Measurements from ENCODE around the gene BARD1.
"Not testable (repeated sequence)": the region's sequence is repeated elsewhere in the genome, so short reads cannot be mapped to it uniquely, and the experiment has no call there.

BARD1 gene

DNA sequence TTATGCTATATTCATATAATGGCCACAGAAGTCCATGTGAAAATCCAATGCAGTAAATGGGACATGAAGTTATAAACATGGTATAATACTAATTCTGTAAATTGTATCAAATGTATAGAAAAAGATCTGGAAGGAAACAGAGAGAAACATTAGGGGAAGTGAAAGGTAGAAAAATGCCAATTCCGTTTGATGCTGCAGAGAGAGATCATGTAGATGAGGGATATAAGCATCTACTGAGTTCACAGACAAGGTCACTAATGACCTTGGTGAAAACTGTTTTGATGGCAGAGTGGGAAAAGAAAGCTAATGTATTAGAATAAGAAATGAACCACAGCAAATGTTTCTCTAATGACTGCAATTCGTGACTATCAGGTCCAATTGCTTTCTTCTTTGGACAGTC lies 56.0 kb downstream of the BARD1 start:
- no peak for DNase-seq

- no peak for DNase-seq
These were observed 59.0 kb downstream of the BARD1 start for GRCh38 chr2:214750529-214750928.

DNA sequence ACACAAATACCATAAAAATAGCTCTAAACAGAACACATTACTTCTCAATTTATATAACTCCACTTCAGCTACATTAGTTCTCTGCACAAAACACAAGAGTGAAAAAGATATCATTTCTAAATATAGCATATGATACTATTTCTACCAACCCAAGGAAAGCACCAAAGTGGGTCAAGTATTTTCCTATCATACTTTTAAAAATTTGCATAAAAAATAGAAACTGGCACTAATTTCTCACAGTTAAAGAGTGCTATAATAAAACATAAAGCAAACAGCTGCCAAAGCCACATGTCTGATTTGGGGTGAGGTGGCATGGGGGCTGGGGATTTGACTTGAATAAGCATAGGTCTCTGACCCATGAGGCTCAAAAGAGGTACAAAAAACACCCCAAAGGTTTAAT lies 61.5 kb downstream of the BARD1 start:
- DNase-seq = no peak

DNA sequence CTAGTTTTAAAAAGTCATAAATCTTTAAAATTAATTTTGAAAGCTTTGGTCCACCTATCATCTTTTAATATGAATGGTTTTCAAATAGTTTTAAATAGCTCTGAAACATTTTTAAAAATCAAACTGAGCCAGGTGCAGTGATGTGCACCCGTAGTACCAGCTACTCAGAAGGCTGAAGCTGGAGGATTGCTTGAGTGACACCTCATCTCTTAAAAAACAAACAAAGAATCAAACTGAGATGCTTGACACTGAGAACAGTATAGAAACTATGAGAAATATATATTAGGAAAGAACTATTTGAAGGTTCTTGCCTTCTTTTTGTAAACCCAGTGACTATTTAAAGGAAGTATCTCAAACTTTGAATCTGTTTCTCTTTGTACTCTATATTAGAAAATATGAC lies 67.4 kb downstream of the BARD1 start:
- DNase-seq = no peak

DNA sequence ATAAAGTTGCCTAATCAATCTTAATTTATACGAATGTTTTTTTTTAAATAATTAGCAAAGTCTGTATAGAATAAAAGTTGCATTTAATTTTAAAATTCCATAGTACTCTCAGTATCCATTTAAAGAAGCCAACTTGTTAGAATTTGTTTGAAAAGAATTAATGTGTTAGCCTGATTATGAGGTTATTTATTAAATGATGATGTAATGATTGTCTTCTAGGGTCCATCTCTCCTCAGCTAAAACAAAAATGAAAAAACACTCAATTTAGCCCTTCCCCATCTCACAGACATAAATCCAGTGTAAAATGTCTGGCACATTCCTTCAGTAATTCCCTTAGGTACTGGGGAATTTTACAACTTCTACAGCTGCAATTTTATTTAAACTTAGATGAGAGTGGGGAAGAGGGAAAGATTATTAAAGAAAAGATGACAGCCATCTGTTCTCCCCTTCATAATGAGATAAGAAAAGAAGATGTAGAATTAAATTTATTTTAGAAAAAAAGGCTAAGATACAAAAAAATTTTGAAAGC lies 68.6 kb downstream of the BARD1 start:
- DNase-seq = no peak

GRCh38 chr2:214737188-214737587 lies 72.3 kb downstream of the BARD1 start:
- no peak for DNase-seq

DNA sequence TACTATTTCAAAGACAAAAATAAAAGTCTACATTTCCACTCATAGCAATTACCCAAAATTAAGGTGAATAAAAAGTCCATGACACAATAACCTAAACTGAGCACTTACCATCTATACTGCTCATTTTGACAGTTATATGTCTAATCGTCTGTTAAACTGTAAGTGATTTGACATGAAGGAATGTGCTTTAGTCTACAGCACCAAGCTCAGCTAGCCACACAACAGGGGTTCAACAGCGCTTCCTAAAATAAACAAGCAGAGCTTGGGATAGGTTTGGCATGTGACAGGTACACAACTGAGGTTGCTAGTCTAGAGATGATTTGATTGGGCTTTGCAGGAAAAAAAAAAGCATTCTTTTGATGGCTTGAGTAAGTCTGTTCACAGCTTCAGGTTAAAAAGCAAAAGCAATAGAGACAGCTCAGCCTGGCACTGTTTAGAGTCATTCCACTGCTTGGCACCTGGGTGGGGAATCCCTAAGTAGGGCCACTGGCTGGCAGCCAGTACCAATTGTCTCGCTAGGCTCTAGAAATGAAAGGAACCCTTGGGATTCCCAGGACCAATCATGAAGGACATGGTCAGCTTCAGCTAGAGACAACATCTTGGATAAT lies 78.6 kb downstream of the BARD1 start:
- DNase-seq = no peak

- no peak for DNase-seq
These were observed 79.2 kb downstream of the BARD1 start for GRCh38 chr2:214730248-214730647.

GRCh38 chr2:214724741-214725140 lies 84.7 kb downstream of the BARD1 start:
- DNase-seq = no peak

GRCh38 chr2:214717837-214718236 lies 91.6 kb downstream of the BARD1 start:
- not testable (repeated sequence) for DNase-seq

DNA sequence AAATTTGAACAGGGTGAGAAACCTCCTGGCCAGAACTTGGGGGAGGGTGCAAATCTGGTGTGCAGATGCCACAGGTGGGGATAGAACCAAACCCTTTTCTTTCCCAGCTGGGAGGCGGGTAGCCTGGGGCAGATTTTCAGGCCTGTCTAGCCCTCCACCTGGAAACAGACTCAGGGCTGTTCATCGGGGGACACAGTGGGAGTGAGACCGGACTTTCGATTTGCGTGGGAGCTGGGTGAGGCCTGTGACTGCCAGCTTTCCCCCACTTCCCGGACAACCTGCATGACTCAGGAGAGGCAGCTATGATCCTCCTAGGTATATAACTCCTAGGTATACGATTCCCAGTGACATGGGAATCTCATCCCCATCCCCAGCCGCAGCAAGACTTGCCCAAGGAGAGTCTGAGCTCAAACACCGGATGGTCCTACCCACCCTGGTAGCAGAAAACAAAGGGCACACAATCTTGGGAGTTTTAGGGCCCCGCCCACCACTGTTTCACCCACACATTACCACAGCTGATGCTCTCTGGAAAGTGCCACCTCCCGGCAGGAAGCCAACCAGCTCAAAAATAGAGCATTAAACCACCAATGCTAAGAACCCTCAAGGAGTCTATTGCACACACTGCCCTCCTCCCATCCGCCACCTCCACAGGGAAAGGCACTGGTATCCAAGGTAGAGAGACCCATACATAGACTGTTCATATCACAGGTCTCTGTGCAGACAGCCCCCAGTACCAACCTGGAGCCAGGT lies 92.5 kb downstream of the BARD1 start:
- DNase-seq = no peak

GRCh38 chr2:214715025-214715424 lies 94.5 kb downstream of the BARD1 start:
- no peak for DNase-seq

GRCh38 chr2:214713080-214713830 lies 96.2 kb downstream of the BARD1 start:
- no peak for DNase-seq

- DNase-seq = no peak
These were observed 98.8 kb downstream of the BARD1 start for GRCh38 chr2:214710729-214711128.

- DNase-seq = no peak
These were observed 102.5 kb downstream of the BARD1 start for GRCh38 chr2:214706986-214707385.

GRCh38 chr2:214699236-214699635 lies 110.2 kb downstream of the BARD1 start:
- DNase-seq = no peak

- DNase-seq = no peak
These were observed 112.8 kb downstream of the BARD1 start for GRCh38 chr2:214696681-214697080.

DNA sequence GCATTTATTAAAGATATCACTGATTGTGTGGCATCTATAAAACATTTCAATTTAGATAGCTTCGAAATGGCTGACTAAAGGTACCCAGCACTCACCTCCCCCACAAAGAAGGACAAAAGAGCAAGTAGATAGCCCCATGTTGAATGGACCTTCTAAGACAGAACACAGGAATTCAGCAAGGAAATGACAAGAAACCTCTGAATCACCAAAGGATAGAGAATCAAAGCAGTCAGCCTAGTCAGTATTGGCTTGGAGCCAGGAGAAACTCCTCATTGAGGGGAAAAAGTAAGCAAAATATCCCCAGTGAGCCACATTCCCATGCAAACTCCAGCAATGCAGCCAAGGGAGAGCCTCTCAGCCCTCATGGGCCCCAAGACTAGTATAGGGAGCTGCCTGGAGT lies 113.7 kb downstream of the BARD1 start:
- no peak for DNase-seq

- DNase-seq = not testable (repeated sequence)
These were observed 125.9 kb downstream of the BARD1 start for GRCh38 chr2:214683557-214683956.

DNA sequence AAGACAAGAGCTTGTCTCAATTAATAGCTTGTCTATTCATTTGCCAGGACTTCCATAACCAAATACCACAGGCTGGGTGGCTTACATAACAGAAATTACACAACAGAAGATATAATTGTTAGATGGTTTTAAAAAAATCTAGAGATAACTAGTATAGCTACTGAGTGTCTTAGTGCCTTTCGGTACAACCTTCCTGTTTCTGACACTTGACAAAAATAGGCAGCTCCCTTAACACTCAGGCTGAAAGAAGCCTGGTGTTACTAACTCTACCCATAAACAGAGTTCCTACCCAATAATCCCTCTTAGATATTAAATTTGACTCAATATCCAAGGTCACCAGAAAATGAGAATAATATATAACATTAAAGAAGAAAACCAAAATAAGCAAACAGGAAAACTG lies 129.7 kb downstream of the BARD1 start:
- no peak for DNase-seq

- no peak for DNase-seq
These were observed 132.9 kb downstream of the BARD1 start for GRCh38 chr2:214676421-214677089.
